Suprapubic skin (tissue), 4 donors: Measurements from ENCODE around the gene RHCE. TPM values are rescaled to one million over a fixed set of nuclear protein-coding genes. Genes with fewer than 3 reads are reported as not detected.
"Not testable (repeated sequence)": the region's sequence is repeated elsewhere in the genome, so short reads cannot be mapped to it uniquely, and the experiment has no call there.

Source experiments
- DNase-seq, 2 donors: peaks; one replicate each; pipeline ENCODE4 v3.0.0-alpha.2; 2019; ENCODE audit warnings: low spot score in 2 of 2
- H3K27ac ChIP-seq: fragments of 200-600 bp; sonication (generic); one replicate; pipeline ENCODE4 v1.5.1; 2019
- H3K27me3 ChIP-seq: fragments of 200-600 bp; sonication (generic); one replicate; pipeline ENCODE4 v1.5.1; 2019
- H3K36me3 ChIP-seq: fragments of 200-600 bp; sonication (generic); one replicate; pipeline ENCODE4 v1.5.1; 2019
- H3K4me1 ChIP-seq: fragments of 200-600 bp; sonication (generic); one replicate; pipeline ENCODE4 v1.5.1; 2019
- H3K4me3 ChIP-seq: fragments of 200-600 bp; sonication (generic); one replicate; pipeline ENCODE4 v1.5.1; 2019; ENCODE audit warnings: mild to moderate bottlenecking
- H3K9me3 ChIP-seq: fragments of 200-600 bp; sonication (generic); one replicate; pipeline ENCODE4 v1.5.1; 2019
- EP300 ChIP-seq: sonication (generic); formaldehyde crosslinking; IDR thresholded peaks from one replicate; pipeline ENCODE4 v1.6.1; 2017; ENCODE audit warnings: antibody characterized with exemption
- POLR2A ChIP-seq, 2 donors: fragments of 450-650 bp; IDR thresholded peaks; one replicate each; pipeline ENCODE4 v1.6.1; 2017; ENCODE audit warnings: antibody characterized with exemption in 2 of 2, mild to moderate bottlenecking in 2 of 2, moderate library complexity in 2 of 2
- POLR2AphosphoS5 ChIP-seq, 3 donors: sonication (generic); formaldehyde crosslinking; IDR thresholded peaks; one replicate each; pipeline ENCODE4 v1.6.1; 2017; ENCODE audit warnings: antibody characterized with exemption in 3 of 3
- WGBS: methylation state at CpG from one replicate; pipeline ENCODE4 v1.1.5; 2018; 5-methylcytosine and 5-hydroxymethylcytosine counted together
- total RNA-seq, 4 donors: library from RNA; depleted of rRNA; stranded (reverse); fragments of >200 nt; gene quantifications; one replicate each; pipeline ENCODE4 v1.1.0, GENCODE V29; 2016
- TF ChIP-seq, protein P1 (sequence below), 2 donors: fragments of 200-600 bp in 1 of 2; fragments of 450-650 bp in 1 of 2; sonication (generic) in 1 of 2; IDR thresholded peaks; one replicate each; pipeline ENCODE4 v1.5.1; 2016 to 2019; ENCODE audit warnings: antibody characterized with exemption in 2 of 2, mild to moderate bottlenecking in 1 of 2, moderate library complexity in 1 of 2

The RHCE gene
- total RNA-seq, 4 donors from 2014 or later, result 0.34 to 1.1 (median 0.56) TPM; not detected in 1

DNA sequence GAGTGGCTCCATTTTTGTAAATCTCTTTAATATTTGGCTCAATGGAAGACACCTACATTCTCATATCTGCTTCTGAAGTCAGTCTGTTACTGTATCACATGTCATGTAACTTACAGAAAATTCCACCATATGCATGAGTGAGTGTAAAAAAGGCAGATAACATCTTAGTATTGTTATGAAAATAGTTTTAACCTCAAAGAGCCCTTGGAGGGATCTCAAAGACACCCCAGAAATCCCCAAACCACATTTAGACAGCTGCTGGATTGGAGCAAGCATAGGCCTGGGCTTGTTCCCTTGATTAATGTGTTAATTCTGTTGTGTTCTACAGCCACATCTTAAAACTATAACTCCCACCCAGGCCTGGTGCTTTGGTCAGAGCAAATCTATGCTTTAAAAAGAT is 26.9 kb upstream of the RHCE start:
- H3K4me1 ChIP-seq, result peaks cover 10% of the 10 kb centered on the region
- H3K27me3 ChIP-seq, result no peaks in the 10 kb centered on the region
- DNase-seq, result no peak
- TF ChIP-seq, protein P1, sequence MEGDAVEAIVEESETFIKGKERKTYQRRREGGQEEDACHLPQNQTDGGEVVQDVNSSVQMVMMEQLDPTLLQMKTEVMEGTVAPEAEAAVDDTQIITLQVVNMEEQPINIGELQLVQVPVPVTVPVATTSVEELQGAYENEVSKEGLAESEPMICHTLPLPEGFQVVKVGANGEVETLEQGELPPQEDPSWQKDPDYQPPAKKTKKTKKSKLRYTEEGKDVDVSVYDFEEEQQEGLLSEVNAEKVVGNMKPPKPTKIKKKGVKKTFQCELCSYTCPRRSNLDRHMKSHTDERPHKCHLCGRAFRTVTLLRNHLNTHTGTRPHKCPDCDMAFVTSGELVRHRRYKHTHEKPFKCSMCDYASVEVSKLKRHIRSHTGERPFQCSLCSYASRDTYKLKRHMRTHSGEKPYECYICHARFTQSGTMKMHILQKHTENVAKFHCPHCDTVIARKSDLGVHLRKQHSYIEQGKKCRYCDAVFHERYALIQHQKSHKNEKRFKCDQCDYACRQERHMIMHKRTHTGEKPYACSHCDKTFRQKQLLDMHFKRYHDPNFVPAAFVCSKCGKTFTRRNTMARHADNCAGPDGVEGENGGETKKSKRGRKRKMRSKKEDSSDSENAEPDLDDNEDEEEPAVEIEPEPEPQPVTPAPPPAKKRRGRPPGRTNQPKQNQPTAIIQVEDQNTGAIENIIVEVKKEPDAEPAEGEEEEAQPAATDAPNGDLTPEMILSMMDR (IDR thresholded peaks at IDR 0.05), result no peak
- TF ChIP-seq POLR2A (IDR thresholded peaks at IDR 0.05) (no peak), EP300 (no peak), POLR2AphosphoS5 (IDR thresholded peaks at IDR 0.05) (no peak)
- H3K27ac ChIP-seq, result no peak overlapping the region
- H3K36me3 ChIP-seq, result peaks cover 7% of the 10 kb centered on the region
- no peaks in the 10 kb centered on the region for H3K9me3 ChIP-seq
- H3K4me3 ChIP-seq, result no peak overlapping the region

DNA sequence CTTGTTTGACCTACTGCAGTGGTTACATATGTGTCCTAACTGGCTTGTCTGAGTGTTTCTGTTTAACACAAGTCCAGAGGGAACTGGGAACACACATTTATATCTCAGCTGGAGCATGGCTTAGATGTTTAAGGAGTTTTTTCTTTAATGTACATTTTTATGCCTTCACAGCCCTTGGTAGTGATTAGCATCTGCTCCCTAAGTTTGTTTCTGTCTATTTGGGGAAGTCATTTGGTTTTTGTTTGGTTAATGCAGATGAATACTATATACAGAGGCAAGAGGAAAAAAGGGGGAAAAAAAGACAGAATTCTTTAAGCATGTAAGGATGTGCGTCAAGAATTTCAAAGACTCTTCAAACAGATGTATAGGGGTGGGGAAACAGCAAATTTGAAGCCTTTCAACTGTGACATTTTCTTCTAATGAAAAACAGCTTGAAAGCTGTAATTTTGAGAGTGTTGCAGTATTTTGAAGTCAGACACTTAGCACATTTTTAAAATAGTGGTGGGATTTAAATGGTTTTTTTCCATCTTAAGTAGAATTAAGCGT is 25.4 kb upstream of the RHCE start:
- Histone ChIP-seq H3K36me3 (peaks cover 7% of the 10 kb centered on the region), H3K4me3 (no peak overlapping the region), H3K4me1 (peaks cover 10% of the 10 kb centered on the region), H3K9me3 (no peaks in the 10 kb centered on the region), H3K27me3 (no peaks in the 10 kb centered on the region), H3K27ac (no peak overlapping the region)
- TF ChIP-seq, protein P1 (IDR thresholded peaks at IDR 0.05), result no peak
- TF ChIP-seq EP300, result no peak
- no peak for DNase-seq
- WGBS, result 72% methylated on average over 2 of the region's 2 CpGs

DNA sequence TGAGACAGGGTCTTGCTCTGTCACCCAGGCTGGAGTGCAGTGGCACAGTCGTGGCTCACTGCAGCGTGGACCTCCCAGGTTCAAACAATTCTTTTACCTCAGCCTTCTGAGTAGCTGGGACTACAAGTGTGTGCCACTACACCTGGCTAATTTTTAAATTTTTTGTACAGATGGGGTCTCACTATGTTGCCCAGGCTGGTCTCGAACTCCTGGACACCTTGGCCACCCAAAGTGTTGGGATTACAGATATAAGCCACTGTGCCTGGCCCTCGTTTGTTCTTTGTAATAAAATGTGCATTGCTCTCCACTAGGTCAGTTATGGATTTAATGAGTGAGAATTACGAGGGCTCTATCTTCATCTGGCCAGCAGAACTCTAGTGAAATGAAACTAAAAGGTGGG is 24.0 kb upstream of the RHCE start:
- H3K4me1 ChIP-seq, H3K27me3 ChIP-seq, H3K36me3 ChIP-seq, DNase-seq, H3K4me3 ChIP-seq, H3K27ac ChIP-seq, H3K9me3 ChIP-seq: not testable (repeated sequence)
- WGBS, result 91% methylated on average over 5 of the region's 5 CpGs

DNA sequence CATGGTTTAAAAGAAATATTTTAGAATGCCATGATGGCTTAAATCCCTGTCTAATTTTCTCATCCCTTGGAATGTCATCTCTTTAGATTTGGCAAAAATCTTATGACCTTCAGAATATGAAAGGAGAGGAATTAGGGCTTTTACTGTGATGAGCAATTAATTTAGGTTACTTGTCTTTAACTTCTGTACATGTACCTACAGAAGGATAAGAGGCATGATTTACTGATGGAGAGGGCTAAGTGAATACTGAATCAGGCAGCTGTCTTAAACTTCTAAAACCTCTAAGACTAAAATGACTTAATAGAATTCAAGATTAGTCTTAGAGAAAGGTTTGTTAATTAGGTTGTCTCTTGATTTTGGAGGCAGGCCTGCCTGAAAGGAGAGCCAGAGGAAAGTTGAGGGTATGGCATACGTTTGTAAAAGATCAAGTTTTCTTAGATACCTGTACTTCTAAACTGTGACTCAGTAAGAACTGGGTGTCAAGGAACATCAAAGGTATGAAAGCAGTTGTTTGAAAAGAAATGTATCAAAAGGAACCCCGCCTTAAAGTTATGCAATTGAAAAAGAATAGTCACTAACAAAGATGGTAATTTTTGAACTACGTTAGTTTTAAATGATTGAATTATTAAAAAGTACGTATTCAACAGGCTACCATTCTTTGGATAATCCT is 22.5 kb upstream of the RHCE start:
- H3K4me1 ChIP-seq, result peaks cover 10% of the 10 kb centered on the region
- no peaks in the 10 kb centered on the region for H3K27me3 ChIP-seq
- DNase-seq, result no peak
- WGBS, result 60% methylated on average over 4 of the region's 4 CpGs
- no peaks in the 10 kb centered on the region for H3K9me3 ChIP-seq
- TF ChIP-seq EP300 (no peak), POLR2A (IDR thresholded peaks at IDR 0.05) (no peak), POLR2AphosphoS5 (IDR thresholded peaks at IDR 0.05) (no peak)
- TF ChIP-seq, protein P1 (IDR thresholded peaks at IDR 0.05), result no peak
- peaks cover 5% of the 10 kb centered on the region for H3K36me3 ChIP-seq
- H3K4me3 ChIP-seq, result no peak overlapping the region
- H3K27ac ChIP-seq, result no peak overlapping the region

DNA sequence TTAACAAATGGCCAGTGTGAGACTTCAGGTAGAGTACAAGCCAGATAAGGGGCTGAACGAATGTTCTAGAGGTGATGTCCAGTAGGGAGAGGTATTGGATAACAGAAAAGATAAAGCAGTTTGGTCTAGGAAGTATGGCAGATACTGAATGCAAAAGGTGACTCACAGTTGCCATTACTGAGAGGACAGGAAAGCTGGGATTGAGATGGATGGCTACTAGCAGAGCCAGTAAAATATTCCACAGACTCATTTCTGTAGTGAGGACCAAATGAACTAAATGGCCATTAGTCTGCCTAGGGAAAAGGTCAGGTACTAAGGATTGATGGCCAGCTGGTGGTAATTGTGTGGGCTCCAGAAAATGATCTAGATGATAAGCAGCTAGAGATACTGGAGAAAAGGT is 21.6 kb upstream of the RHCE start:
- no peak for DNase-seq
- Histone ChIP-seq H3K4me1 (peaks cover 10% of the 10 kb centered on the region), H3K36me3 (no peaks in the 10 kb centered on the region), H3K27me3 (no peaks in the 10 kb centered on the region), H3K4me3 (no peak overlapping the region), H3K9me3 (no peaks in the 10 kb centered on the region), H3K27ac (no peak overlapping the region)
- WGBS, result 71% methylated on average over 1 of the region's 1 CpG
- TF ChIP-seq POLR2A (IDR thresholded peaks at IDR 0.05) (no peak), POLR2AphosphoS5 (IDR thresholded peaks at IDR 0.05) (no peak)

DNA sequence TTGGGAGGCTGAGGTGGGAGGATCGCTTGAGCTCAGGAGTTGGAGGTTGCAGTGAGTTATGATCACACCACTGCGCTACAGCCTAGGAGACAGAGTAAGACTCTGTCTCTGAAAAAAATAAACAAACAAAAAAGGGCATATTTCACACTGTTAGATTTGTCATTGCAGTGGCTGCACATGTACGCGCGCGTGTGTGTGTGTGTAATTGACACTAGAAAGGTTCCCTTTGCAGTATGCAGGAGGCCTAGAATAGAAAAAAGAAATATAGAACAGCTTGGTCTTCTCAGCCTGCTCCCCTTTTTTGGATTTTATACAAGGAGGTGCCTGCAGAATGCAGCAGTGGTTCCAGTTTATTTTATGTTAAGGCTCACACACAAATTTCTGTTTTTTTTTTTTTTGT is 18.7 kb upstream of the RHCE start:
- TF ChIP-seq EP300, result no peak
- TF ChIP-seq POLR2A (IDR thresholded peaks at IDR 0.05), result no peak
- TF ChIP-seq, protein P1 (IDR thresholded peaks at IDR 0.05), result no peak
- H3K36me3 ChIP-seq, result no peaks in the 10 kb centered on the region
- 96% methylated on average over 6 of the region's 6 CpGs for WGBS
- H3K27ac ChIP-seq, result no peak overlapping the region
- H3K4me1 ChIP-seq, result peaks cover 27% of the 10 kb centered on the region
- H3K9me3 ChIP-seq, result no peaks in the 10 kb centered on the region
- DNase-seq, result no peak
- no peak overlapping the region for H3K4me3 ChIP-seq
- H3K27me3 ChIP-seq, result no peaks in the 10 kb centered on the region
